Kidney (tissue), 14 donors: ENCODE measurements around the gene CRACDL. TPM values are rescaled to one million over a fixed set of nuclear protein-coding genes. Genes with fewer than 3 reads are reported as not detected.

ENCODE experiments used
- DNase-seq, 5 donors: peaks; one replicate each; pipeline ENCODE4 v3.0.0-alpha.2; 2013 to 2020
- FAIRE-seq: peaks from 2 replicates; lab custom pipeline; 2012; peaks lifted over from hg19 to GRCh38; lab: Jason Lieb, UNC
- H3K27ac ChIP-seq, 2 donors: one replicate each; pipeline ENCODE4 v1.7.0; 2013; ENCODE audit warnings: low read depth in 2 of 2, low read length in 2 of 2, inconsistent platforms in 1 of 2
- H3K27me3 ChIP-seq: one replicate; pipeline ENCODE4 v1.7.1; 2013; ENCODE audit warnings: low read length, inconsistent platforms; ENCODE audit not compliant: control insufficient read depth, insufficient read depth
- H3K36me3 ChIP-seq, 3 donors: one replicate each; pipeline versions ENCODE4 v1.7.0 to v1.7.1; 2013; ENCODE audit warnings: low read length in 3 of 3, control low read depth in 1 of 3, inconsistent platforms in 1 of 3; ENCODE audit not compliant: insufficient read depth in 3 of 3, control insufficient read depth in 2 of 3
- H3K4me1 ChIP-seq, 3 donors: one replicate each; pipeline versions ENCODE4 v1.7.0 to v1.7.1; 2013; ENCODE audit warnings: low read length in 3 of 3, inconsistent platforms in 1 of 3, low read depth in 1 of 3; ENCODE audit not compliant: control insufficient read depth in 2 of 3, insufficient read depth in 2 of 3
- H3K4me3 ChIP-seq, 3 donors: one replicate each; pipeline versions ENCODE4 v1.7.0 to v1.8.1; 2013; ENCODE audit warnings: low read length in 3 of 3, control low read depth in 1 of 3, inconsistent platforms in 1 of 3
- H3K9ac ChIP-seq, 3 donors: one replicate each; pipeline versions ENCODE4 v1.7.0 to v1.7.1; 2013; ENCODE audit warnings: low read length in 3 of 3, control low read depth in 1 of 3, inconsistent platforms in 1 of 3
- H3K9me3 ChIP-seq, 3 donors: one replicate each; pipeline versions ENCODE4 v1.7.0 to v1.7.1; 2013; ENCODE audit warnings: low read length in 3 of 3, control low read depth in 1 of 3, inconsistent platforms in 1 of 3; ENCODE audit not compliant: control insufficient read depth in 2 of 3, insufficient read depth in 1 of 3
- CTCF ChIP-seq: IDR thresholded peaks from 3 replicates; pipeline ENCODE4 v1.5.1; 2012; ENCODE audit warnings: mild to moderate bottlenecking, moderate library complexity, borderline replicate concordance; ENCODE audit not compliant: insufficient read depth; ENCODE audit errors: extremely low read depth
- intact Hi-C: fragments of 100-400 bp; cut with DNase I; formaldehyde crosslinking; loops from one replicate; pipeline ENCODE4 v1.11.1; 2022
- polyA plus RNA-seq: library from polyadenylated mRNA; stranded (reverse); fragments of 350-450 nt; fragmentation: Illumina TruSeq; extraction: RNeasy Lipid Tissue Mini Kit (QIAGEN cat#74804); gene quantifications from one replicate; pipeline ENCODE4 v1.2.3, GENCODE V29; 2014; ENCODE audit warnings: low read depth, low replicate concordance; ENCODE audit not compliant: insufficient read depth
- total RNA-seq: library from RNA; stranded (reverse); fragmentation: NEBNext Ultra II Directional; extraction: Animal tissue kit (Norgen Biotek cat#: 25700); gene quantifications from one replicate; pipeline ENCODE4 v1.2.1, GENCODE V29; 2021
- donor health status: control.
- donor health status: control.
- donor health status: control.
- donor health status: control.
- donor health status: control.
- donor health status: DM: yes; HTN: yes; CAD: no.
- donor health status: Normal renal cell carcinoma (clear cell type).

CRACDL gene
- total and polyA plus RNA-seq, 2 donors from 2014 or later, result 4.3 to 14.8 TPM

- intact Hi-C loops, result no loop called here
- no peaks in the 10 kb centered on the region for H3K36me3 ChIP-seq
- no peak for TF ChIP-seq CTCF
- DNase-seq (no peak), FAIRE-seq (no peak)
- peaks cover 0 to 3% (median 0%) of the 10 kb centered on the region in 3 donors for H3K4me1 ChIP-seq
- H3K9ac ChIP-seq, result no peak overlapping the region
- H3K27me3 ChIP-seq, result no peaks in the 10 kb centered on the region
- H3K4me3 ChIP-seq, result peak overlapping the region in 1 of 3 donors; percentile 13
- no peaks in the 10 kb centered on the region for H3K9me3 ChIP-seq
- no peak overlapping the region for H3K27ac ChIP-seq
These were observed 166.2 kb downstream of the CRACDL start for GRCh38 chr2:98769784-98770183.

GRCh38 chr2:98769114-98769476, 166.9 kb downstream of the CRACDL start:
- no peak overlapping the region for H3K27ac ChIP-seq
- H3K36me3 ChIP-seq, result no peaks in the 10 kb centered on the region
- no peaks in the 10 kb centered on the region for H3K9me3 ChIP-seq
- FAIRE-seq (no peak), DNase-seq (no peak)
- H3K4me3 ChIP-seq, result no peak overlapping the region
- peaks cover 0 to 3% (median 0%) of the 10 kb centered on the region in 3 donors for H3K4me1 ChIP-seq
- TF ChIP-seq CTCF, result no peak
- no peaks in the 10 kb centered on the region for H3K27me3 ChIP-seq
- intact Hi-C loops, result no loop called here
- H3K9ac ChIP-seq, result no peak overlapping the region

GRCh38 chr2:98768384-98769113, 167.5 kb downstream of the CRACDL start:
- no peak overlapping the region for H3K27ac ChIP-seq
- H3K4me1 ChIP-seq, result peaks cover 0 to 3% (median 0%) of the 10 kb centered on the region in 3 donors
- FAIRE-seq (no peak), DNase-seq (no peak)
- no peak overlapping the region for H3K4me3 ChIP-seq
- H3K27me3 ChIP-seq, result no peaks in the 10 kb centered on the region
- H3K9me3 ChIP-seq, result no peaks in the 10 kb centered on the region
- H3K36me3 ChIP-seq, result no peaks in the 10 kb centered on the region
- no peak overlapping the region for H3K9ac ChIP-seq
- TF ChIP-seq CTCF, result no peak
- intact Hi-C loops, result no loop called here
